CD4-positive, alpha-beta T cell treated with Interleukin-10 for 1 hour (primary cell): ENCODE data around the gene NXN.
A peak's percentile ranks its signal among the peaks of the same experiment; 100 is the strongest.

Experiments
- DNase-seq: peaks from one replicate; pipeline ENCODE4 v3.0.0-alpha.2; 2020

NXN gene

DNA sequence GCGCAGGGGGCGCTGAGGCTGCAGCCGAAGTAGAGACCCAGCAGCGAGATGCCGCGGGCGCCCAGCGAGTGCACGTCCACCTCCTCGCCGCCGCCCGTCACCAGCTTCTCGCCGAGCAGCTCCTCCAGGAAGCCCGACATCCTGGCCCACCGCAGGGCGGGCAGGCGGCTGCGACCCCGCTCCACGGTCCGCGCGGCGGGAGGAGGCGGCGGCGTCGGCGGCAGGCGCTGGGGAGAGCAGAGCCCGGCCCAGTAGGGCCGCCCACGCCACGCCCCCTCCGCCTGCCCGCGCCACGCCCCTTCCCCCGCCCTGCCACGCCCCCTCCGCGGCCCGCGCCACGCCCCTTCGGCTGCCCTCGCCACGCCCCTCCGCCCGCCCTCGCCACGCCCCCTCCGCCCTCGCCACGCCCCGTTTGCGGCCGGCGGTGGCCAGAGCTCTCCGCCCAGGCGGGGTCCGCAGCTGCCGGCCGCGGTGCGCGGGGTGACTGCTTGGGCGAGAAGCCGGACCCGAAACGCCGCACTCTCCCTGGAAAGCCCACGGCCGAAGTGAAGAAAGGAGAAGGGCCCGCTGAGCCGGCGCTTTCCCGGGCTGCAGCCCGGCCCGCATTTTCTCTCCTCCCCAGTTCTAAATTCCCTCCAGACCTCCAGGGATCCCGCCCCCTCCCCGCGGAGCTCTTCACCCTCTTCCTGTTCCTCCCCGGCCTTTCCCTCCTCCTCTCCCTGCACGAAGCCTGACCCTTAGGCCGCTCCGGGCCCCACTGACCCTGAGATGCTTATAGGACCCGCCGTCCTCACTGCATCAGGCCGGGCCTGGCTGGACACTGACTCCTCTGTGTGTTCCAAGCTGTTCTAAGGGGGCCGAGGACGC, at the start of gene NXN:
TSS of gene NXN (minus strand) at position 238 of the 867 bp plus-strand sequence.
- peak; percentile 85 for DNase-seq

DNA sequence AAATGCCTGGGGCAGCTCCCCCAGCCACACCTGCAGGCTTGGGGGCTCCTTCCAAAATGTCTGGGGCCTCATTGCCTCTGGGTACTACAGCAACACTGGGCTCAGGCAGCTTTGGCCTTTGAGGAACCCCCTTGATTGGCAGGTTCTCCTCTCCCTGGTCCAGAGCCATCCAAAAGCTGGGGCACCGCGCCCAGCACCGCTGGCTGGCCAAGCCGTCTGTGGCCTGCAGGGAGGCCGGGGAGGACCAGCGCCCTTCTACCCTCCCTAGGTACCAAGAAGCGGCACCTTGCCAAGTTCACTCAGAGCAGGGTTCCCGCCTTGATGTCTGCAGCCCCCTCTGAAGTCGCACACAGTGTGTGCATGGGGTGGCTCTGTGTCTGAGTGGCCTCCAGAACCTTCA, 47.5 kb upstream of the NXN start:
- DNase-seq: no peak

DNA sequence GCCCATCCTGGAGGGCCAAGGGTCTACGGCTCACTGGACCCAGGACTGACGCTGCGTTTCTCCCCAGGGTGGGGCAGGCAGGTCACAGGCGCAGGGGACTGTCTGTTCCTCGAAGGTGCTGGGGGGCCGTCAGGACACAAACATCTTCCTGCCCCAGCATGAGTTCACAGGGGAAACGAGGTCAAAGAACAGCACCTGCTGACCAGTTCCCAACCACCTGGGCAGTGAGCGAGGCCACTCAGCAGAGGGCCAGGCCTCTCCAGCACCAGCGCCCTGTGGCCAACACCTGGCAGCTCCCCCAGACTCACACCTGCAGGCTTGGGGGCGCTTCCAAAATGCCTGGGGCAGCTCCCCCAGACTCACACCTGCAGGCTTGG, 47.0 kb upstream of the NXN start:
- DNase-seq: no peak

DNA sequence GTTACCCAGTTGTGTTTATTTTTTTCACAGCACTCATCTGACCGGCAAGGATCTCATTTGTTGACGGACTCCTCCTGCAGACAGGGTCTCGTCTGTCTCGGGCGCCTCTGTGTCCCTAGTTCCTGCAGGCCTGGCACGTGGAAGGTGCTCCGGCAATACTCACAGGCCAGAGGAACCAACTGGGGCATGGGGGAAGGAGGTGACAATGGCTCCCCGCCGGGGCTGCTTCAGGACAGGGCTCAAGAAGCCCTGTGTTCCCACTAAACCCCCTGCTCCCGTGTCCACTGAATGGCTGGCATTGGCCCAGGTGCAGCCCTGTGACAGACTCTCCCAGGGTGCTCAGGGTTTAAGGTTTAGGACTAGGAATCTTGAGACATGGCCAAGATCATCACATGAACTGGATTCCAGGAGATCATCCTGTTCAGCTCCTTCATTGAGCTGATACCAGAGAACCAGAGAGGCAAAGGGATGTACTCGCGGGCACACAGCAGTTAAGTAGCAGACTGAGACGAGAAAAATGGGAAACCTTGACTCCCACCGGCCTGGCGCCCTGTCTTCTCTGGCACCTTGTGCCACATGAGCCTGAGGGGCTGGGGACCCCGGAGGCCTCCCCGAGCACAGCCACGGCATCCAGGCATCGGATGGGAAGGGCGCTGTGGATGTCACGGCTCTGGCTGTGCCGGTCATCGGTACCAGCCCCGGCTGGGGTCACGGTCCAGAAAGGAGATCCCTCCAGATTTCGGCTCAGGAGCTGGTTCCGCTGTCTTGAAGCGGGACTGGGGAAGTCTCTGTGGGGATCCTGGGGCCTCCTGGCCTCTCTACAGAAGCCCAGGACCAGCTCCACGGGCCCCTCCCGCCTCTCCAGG, 46.4 kb upstream of the NXN start:
- no peak for DNase-seq

DNA sequence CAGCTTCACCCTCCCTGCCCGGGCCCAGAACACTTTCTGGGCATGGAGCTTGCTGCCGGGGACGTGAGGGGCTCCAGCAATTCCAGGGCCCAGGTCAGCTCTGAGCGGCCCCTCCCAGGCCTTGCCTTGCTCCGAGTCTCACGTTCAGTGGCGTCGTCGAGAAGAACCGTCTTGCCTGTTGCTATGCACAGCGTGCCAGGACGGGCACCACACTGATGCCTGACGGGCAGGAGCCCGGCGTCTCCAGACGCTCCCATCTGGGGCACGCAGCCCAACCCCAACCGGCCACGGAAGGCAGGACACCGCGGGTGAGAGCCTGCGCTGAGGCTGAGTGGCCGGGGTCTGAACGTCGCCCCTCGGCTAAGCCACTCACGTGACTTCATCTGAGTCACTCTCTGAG, 44.5 kb upstream of the NXN start:
- no peak for DNase-seq

DNA sequence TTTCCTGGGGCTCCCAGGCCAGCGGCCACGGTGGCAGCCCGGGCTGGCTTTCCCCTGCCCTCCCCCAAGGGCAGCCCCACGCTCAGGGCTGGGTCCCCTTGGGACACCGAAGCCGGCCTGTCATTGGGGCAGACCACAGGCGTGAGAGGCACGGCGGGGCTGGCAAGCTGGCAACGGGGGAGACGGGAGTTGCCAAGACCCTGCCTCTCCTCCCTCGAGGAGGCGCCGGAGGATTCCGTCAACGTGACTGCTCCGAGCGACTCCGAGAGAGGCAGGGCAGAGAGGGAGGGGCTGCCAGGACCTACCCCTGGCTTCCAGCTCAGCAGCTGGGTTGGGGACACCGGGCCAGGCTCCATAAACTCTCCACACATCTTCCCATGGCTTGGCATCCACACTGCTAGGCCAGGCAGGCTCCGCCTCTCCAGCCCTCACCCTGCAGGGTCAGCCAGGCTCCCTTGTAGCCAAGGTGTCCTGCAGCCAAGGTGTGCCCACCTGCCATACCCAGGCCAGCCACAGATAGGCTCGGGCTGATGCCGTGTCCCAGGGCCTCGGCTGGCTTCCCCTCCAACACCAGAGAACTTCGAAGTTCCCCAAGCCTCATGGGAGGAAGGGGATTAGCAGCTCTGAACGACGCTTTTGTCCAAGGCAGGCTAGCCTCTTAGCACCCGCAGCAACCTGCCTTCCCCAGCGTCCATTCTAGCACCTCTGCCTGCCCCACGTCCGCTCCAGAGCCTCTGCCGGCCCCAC, 42.9 kb upstream of the NXN start:
- DNase-seq: no peak

DNA sequence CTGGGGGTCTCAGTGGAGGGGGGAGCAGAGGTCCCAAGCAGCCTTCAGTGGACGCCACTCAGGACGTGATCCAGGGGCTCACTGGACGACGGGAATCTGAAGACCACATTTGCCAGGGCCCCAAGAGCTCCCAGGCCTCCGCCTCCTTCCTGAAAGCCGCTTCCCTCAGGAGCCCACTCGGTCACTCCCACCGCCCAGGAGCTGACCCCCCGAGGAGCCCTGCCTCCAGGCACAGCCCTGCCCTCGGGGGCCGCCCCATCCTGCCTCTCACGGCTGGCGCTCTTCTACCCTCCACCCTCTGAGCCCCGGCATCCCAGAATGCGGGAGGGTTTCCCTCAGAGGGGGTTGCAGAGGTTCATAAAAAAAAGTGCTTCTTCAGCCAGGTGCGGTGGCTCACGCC, 41.6 kb upstream of the NXN start:
- no peak for DNase-seq

DNA sequence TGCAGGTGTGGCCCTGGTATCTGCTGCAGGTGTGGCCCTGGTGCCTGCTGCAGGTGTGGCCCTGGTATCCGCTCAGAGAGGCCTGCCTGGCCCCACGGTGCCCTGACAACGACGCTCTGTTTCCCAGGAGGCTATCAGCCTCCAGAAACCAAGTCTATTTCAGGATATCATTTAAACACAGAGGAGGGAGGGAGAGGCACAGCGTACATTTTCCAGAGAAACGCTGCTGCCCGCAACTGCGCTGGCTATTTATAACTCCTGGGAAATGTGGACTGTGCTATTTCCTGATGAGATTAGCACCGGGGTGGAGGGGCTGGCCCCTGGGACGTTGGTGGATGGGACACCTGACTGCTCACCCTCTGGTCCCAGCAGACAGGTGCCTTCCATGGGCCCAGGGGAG, 39.9 kb upstream of the NXN start:
- DNase-seq: no peak

DNA sequence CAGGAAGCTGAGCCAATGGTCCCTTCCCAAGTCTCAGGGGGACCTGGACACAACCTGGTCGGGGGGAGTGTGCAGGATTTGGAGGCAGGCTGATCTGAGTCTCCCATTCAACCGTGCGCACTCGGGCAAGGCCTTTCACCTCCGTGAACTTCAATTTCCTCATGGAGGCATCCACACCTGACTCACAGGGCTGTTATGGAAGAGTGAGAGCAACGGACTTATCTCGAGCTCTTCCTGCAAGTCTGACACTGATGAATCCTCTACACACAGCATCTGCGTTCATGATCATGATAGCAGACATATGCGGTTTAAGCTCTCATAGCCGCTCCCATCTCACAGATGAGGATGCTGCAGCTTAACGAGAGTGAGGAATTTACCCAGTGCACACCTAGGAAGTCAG, 39.0 kb upstream of the NXN start:
- DNase-seq: no peak

DNA sequence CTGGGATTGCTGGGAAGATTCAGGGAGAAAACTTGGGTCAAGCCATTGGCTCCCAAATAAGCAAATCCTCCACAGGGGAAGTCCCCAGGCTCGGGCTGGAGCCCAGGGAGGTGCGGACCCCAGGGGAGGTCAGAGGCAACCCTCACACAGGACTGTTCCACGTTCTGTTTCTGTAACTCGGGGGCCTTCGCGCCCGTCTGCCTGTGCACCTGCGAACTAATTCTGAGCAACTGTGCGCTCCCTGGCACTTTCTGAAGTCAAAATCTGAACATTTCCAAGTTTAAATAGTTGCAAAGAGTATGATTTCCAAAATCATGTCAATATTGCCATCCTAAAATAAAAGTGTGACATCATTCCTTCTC, 34.1 kb upstream of the NXN start:
- no peak for DNase-seq

DNA sequence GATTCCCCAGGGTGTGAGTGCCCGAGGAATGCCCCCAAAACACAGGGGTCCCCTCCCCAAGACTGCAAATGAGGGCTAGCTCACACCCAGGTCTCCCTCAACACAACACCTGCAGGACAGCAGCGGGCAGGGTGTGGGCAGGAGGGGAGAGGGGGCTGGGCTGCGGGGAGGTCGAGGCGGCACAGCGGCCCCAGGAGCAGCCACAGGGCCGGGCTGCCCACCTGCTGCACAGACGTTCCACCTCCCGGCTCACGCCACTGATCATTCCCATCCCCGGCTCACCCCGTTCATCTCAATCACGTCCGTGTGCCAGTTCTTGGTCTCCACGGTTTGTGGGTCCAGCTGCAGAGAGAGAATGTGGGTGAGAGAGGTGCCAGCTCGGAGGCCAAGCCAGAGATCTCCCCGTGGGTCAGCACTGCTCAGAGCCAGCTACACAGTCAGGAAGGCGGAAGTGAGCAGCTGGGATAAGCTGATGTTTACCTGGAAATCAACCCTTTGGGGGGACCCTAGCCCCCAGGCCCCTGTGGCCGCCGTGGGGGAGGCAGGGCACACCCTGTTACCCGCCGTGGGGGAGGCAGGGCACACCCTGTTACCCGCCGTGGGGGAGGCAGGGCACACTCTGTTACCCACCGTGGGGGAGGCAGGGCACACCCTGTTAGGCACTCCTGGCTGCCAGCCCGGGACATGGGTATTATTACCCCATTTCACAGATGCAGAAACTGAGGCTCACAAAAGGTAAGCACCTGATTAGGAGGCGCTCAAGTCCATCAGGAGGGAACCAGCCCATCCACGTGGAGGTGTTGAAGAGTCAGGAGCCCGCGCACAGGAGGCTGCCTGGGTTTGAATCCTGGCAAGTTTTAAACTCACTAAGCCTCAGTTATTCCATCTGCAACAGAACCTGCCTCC, 33.5 kb upstream of the NXN start:
- no peak for DNase-seq

DNA sequence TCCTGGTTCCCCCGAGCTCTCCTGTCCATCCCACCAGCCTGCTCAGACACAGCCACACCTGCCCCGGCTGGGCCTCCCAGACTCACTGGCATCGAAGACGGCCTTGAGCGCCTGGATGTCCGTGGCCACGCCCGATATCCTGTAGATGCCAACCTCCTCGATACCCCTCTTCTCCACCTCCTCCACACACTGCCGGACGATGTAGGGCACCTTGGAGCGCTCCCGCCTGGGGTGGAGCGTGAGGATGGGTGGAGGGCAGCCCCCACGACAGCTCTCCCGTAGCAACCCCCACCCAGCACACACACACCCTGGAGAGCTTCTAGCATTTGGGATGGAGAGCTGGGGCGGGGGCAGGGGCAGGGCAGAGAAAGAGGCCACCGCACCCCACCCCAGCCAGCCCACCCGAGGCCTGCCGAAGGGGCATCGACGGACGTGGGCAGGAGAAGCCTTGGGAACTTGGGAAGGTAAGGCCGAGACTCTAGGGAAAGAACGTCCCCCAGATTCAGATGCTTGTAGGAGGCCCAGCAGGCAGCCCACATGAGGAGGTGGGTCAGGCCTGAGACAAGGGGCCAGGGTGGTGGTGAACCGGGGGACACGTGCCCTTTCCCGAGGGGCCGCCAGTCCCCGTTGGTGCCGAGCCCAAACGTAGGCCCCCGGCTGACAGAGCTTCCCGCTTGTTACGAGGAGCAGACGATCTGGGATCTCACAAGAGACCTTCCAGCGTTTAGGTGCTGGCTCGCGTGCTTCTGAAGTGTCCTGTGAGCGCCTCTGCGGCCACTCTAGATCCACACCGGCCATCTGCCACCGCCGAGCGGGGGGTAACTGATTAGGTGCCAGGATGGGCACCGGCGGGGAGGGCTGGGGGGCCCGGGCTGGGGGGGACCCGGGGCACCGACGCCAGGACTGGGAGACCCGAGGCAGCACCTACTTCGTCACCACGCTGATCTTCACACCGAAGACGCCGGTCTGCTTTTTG, 32.5 kb upstream of the NXN start:
- DNase-seq: no peak

DNA sequence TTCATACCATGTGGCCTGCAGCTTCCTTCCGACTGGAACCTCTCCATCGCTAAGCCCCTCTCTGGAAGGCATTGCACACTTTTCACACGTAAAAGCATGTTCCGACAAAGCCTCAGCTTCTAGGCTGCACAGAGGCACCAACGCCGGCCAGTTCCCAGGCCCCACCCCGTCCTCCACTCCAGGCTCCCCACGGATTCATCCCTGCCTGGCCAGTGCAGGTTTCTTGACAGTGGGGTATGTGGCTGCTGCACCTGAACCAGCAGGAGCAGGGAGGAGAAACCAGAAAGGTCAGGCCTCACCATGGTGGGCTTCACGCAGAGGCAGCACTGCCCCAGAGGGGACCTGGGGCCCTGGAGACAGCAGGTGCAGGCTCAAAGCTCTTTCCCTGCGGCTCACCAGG, 31.6 kb upstream of the NXN start:
- DNase-seq: no peak

DNA sequence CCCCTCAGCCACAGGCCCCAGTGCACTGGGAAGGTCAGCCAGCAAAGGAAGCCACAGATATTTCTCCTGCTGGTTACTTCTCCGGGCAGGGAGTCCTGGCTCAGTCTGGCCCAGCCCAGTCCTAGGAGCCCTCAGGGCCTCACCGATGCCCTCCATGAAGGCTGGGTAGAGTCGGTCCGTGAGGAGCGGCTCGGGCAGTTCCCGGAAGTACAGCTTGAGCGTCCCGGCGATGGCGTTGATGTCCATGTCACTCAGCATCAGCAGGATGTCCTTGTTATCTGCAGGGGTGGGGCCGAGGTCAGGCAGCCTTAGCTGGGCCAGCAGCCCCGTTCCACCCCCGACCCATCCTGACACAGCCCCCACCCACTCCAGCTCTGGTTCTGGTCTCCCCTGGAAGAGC, 31.0 kb upstream of the NXN start:
- no peak for DNase-seq

DNA sequence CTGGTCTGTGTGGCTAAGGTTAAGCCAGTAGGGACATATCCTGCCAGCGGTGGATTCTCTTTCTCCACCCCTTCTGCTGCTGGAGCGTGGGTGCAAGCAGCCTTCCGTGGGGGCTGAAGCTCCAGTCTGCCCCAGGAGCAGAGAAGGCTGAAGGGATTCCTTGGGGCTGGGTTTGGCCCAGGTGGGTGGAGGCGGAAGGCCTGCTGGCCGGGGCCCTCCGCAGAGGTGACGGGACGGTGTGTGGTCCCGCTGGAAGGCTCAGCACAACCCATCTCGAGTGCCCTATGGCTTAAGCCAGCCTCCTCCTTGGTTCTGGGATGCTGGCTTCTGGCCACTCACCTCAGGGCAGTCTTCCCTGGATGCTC, 30.5 kb upstream of the NXN start:
- no peak for DNase-seq

DNA sequence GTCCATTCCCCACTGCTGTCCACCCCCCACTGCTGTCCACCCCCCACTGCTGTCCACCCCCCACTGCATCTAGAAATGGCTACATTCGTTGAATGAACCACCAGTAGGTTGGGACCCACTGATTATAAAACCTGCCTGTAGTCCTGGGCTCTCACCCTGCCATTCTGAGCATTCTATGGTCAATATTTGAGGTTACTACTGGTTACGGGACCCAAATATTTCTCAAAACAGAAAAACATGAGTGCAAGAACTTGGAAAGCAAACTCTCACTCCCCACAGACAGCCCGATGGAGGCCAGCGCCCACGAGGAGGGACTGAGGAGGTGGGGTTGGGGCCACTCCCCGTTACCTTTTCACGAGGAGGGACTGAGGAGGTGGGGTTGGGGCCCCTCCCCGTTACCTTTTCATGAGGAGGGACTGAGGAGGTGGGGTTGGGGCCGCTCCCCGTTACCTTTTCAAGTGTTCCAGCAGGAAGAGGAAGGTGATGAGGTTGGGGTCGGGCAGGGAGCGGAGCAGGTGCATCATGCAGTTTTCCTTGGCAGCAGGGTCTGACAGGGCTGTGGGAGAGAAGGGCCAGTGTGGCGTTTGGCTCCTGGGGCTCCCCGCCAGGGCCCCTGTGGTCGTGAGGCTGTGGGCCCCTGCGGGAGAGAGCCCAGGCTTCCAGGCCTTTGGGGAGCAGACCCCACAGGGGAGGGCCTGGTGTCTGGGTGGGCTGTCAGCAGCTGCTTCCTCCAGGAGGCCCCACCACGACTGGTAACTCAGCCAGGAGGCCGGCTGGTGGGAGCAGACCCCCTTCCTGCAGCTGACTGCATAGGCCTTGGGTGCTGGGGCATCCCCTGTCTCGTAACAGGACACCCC, 29.9 kb upstream of the NXN start:
- DNase-seq: no peak

DNA sequence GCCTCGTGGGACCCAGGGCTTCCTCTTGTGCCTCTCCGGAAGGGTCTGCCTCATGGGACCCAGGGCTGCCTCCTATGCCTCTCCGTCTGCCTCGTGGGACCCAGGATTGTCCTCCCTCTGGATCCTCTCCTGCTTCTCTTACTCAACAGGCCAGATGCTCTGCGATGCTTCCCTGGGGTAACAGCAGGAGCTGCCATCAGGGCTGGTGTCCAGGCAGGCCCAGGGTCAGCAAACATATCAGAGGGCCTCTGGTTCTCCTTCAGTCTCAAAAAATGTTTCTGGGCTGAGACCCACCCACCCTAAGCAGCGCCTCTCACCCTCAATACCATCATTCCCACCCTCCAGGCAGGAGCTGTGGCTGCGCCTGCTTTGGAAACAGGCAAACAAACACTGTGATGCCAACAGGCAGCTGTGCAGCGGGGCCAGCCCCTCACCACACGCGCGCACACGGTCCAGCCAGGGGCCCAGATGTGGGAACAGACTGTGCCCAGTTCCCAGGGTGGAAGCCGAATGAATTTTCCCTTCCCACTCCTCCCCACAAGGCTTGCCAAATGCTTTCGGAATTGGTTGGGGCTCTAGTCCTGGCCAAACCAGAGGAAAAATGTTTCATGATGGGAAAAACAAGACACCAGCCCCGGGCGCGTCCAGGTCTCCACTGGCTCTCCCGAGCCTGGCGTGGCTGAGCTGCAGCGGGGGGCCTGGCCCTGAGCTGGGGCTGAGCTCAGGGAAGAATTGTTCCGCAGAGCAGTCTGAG, 28.6 kb upstream of the NXN start:
- DNase-seq: no peak

DNA sequence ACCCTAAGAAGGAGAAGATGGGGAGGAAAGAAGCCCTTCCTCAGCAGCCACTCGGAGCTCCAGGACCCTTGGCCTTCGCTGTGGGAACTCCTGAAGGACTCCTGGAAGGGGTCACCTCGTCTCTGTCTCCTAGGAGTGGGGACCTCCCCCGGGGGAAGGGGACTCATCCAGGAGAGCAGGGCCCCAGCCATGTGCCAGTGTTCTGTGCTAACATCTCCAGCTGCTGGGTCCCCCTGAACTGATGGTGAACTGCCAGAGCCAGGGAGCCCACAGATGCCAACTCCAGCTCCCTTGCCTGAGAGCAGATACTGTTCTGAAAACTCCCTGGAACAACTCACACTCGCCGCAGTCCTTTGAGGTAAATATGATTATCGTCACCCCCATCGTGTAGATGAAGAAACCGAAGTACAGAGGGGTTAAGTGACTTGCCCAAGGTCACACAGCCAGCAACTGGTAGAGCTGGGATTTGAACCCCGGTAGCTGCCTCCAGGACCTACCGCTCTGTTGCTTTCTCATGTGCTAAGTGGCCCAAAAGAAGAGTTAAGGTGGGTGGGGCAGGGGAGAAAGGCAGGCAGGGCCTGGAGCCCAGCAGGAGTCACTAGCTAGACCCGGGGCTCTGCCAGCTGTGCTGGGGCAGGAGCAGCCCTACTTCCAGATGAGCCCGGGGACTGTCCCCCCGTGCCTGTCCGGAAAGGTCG, 27.9 kb upstream of the NXN start:
- no peak for DNase-seq

DNA sequence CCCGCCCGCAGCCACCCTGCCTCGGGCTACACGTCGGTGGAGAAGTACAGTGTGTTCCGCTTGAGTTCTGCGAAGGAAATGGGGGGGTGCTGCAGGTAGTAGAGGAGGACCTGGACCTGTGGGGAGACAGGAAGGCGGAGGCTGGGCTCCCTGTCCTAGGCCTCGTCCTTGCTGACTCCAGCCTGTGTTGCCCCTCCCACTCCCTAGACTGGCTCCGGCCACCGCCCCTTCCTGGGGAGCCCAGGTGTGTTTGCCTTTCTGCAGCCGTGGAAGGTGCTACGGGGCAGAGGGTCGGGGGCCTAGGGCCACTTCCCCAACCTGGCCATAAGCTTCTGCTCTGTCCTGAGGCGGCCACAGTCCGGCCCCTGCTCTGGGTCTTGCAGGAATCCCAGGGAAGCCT, 26.5 kb upstream of the NXN start:
- DNase-seq: no peak
